GM12873 (cell line): ENCODE results near the gene PSAPL1.

ENCODE experiments used
- CTCF ChIP-seq: IDR thresholded peaks from 2 replicates; pipeline ENCODE4 v1.5.1; 2012; ENCODE audit warnings: low read depth, mild to moderate bottlenecking, moderate library complexity, low read length, control low read depth; ENCODE audit not compliant: insufficient read depth; ENCODE audit errors: missing control alignments

Gene PSAPL1

GRCh38 chr4:7466904-7467303, 32.2 kb upstream of the PSAPL1 start:
- TF ChIP-seq CTCF = no peak

- TF ChIP-seq CTCF = no peak
These were observed 31.5 kb upstream of the PSAPL1 start for GRCh38 chr4:7466215-7466614.

GRCh38 chr4:7465017-7465416, 30.3 kb upstream of the PSAPL1 start:
- no peak for TF ChIP-seq CTCF

GRCh38 chr4:7464259-7464655, 29.5 kb upstream of the PSAPL1 start:
- no peak for TF ChIP-seq CTCF

DNA sequence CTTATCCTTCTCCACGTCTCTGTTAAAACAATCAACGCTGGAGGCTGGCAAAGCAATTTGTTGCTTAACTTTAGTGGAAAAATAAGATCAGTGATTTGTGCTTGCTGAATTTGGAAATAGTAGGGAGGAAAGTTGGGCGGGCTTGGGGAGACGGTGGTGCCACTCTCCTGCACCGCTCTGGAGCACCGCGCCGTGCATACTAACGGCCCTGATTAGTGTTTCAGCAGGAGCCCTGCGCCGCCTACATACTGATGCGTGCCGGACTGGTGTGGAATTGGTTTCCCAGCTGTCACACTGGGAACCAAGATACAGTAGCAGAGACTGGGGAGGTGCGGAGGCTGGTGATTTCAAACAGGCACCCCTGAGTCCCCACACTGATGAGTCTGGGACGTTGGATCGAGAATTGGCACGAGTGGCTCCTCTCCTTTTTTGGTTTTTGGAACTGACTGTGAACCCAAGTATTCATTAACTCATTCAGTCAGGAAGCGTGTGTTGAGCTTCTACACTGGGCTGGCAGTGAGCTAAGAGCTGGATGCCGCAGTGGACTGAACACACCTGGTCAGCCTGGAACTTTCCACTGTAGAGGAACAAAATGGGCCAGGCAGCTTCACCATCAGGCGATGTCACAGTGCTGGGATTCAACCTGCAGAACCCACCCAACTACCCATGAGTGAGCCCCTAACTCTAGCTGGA, 29.0 kb upstream of the PSAPL1 start:
- TF ChIP-seq CTCF = no peak

DNA sequence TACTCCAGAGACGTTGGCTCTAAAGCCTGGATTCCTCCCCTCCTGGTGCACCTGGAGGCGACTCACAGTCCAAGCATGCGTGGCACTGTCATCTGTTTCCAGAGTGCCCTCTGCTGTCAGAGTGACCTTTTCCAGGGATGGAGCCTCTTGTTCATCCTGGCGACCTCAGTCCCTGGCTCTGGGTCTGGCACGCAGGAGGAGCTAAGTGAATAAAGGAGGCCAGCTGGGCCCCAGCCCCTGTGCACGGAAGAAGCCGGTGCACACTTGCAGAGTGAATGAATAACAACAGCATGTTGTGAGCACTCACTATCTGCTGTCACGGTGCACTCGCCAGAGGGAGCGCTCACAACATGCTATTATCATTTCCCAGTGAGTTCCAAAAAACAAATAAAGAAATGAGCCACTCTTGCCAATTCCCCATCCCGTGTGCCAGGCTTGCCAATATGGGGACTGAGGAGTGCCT, 27.8 kb upstream of the PSAPL1 start:
- TF ChIP-seq CTCF = no peak

DNA sequence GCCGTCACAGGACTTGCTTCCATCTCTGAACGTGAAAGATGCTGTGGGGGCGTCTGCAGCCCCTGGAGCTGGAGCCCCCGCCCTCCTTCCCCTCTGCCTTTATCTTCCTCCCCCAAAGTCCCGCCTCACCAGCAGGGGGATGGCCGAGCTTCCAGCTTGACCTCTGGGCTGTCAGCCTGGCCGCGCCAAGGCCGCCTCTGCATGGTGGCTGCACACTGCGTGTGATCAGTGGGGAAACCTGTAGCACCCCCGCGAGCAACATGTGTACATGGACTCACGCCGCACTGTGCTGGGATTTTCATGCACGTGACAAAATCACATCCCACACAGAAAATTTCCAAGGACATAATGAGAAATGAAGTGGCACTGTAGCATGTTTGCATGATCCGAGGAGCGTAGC, 26.5 kb upstream of the PSAPL1 start:
- no peak for TF ChIP-seq CTCF
